ENCODE measurements around the gene DUOX2. TPM values are rescaled to one million over a fixed set of nuclear protein-coding genes. Genes with fewer than 3 reads are reported as not detected.
"Not testable (repeated sequence)": the region's sequence is repeated elsewhere in the genome, so short reads cannot be mapped to it uniquely, and the experiment has no call there.

Gene DUOX2
- total RNA-seq, 4 donors from 2014 or later, result under 0.01 to 0.86 (median 0.10) TPM

- no peak for DNase-seq (ENCODE audit: extremely low spot score)
- Histone ChIP-seq H3K27ac (replicated peaks in 1 of 4) (no peak overlapping the region), H3K4me1 (peaks cover 0 to 3% (median 0%) of the 10 kb centered on the region in 4 donors), H3K27me3 (peaks cover 0 to 25% (median 0%) of the 10 kb centered on the region in 4 donors), H3K36me3 (no peaks in the 10 kb centered on the region), H3K9me3 (no peaks in the 10 kb centered on the region), H3K4me3 (no peak overlapping the region)
- TF ChIP-seq CTCF (IDR thresholded peaks at IDR 0.05) (no peak), EP300 (IDR thresholded peaks at IDR 0.05) (no peak), POLR2A (IDR thresholded peaks at IDR 0.05; ENCODE audit: low read depth) (no peak), POLR2AphosphoS5 (IDR thresholded peaks at IDR 0.05) (no peak)
- intact Hi-C loops (cut with DNase I), result no loop called here
These were observed 30.7 kb downstream of the DUOX2 start for GRCh38 chr15:45083223-45083622.

GRCh38 chr15:45082412-45082811, 31.6 kb downstream of the DUOX2 start:
- H3K27ac ChIP-seq (replicated peaks in 1 of 4); DNase-seq (ENCODE audit: extremely low spot score); H3K4me1 ChIP-seq; H3K9me3 ChIP-seq; H3K36me3 ChIP-seq; intact Hi-C loops (cut with DNase I); H3K4me3 ChIP-seq: not testable (repeated sequence)
- H3K27me3 ChIP-seq, result peaks cover 0 to 25% (median 0%) of the 10 kb centered on the region in 4 donors
- 73% methylated on average over 5 of the region's 10 CpGs for WGBS

DNA sequence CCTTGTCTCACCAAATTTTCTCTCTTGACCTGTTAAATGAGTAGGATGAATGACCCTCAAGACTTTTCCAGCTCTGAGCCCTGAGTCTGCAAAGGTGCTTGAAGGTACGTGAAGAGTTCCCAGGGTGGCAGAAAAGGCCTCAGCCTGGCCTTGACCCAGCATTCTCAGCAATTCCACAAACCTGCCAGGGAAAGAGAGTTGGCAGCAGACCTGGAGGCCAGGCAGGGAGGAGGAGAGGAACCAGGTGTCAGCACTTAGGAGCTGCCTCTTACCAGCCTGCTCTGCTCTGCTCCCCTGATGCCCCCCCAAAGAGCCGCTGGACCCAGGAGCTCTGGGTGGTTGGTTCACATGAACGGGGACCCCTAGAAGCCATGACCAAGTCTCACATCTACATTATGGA, 33.4 kb downstream of the DUOX2 start:
- H3K4me3 ChIP-seq; DNase-seq (ENCODE audit: extremely low spot score); H3K4me1 ChIP-seq; intact Hi-C loops (cut with DNase I); H3K27ac ChIP-seq (replicated peaks in 1 of 4); H3K9me3 ChIP-seq; H3K36me3 ChIP-seq: not testable (repeated sequence)
- H3K27me3 ChIP-seq, result peaks cover 0 to 13% (median 0%) of the 10 kb centered on the region in 4 donors
- WGBS, result no CpG with 5 or more reads among the region's 3 CpGs

DNA sequence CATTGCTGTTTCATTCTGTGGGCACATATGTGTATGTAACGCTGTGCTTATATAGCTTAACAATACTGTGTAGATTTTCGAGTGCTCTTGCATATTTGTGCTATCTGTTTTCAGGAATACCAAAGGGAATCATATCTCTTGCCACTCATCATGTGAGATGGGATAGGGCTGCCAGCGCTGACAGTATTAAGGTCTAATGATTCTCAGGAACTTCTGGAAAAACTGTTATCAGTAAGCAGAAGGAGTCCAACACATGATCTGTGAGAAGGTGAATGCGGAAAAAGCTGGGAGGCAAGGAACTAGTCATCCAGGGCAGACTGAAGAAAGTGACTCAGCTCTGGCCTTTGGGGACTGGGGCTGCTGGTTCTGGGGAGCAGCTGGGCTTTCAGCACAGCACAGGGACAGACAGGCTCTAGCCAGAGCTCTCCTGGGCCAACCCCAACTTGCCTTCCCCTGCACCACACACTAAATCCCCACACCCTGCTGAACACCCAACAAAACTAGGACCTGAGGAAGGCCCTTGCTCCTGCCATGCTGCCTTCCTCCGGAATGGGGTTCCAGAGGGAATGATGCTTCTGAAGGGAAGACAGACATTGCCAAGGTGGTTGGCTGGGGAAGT, 34.2 kb downstream of the DUOX2 start:
- intact Hi-C loops (cut with DNase I); H3K27me3 ChIP-seq; H3K27ac ChIP-seq (replicated peaks in 1 of 4); H3K4me3 ChIP-seq; H3K4me1 ChIP-seq; H3K9me3 ChIP-seq; H3K36me3 ChIP-seq; DNase-seq (ENCODE audit: extremely low spot score): not testable (repeated sequence)
- 89% methylated on average over 4 of the region's 5 CpGs for WGBS

GRCh38 chr15:45079201-45079600, 34.8 kb downstream of the DUOX2 start:
- H3K4me1 ChIP-seq; intact Hi-C loops (cut with DNase I); H3K4me3 ChIP-seq; H3K9me3 ChIP-seq; H3K36me3 ChIP-seq; DNase-seq (ENCODE audit: extremely low spot score); H3K27ac ChIP-seq (replicated peaks in 1 of 4); H3K27me3 ChIP-seq: not testable (repeated sequence)
- 82% methylated on average over 5 of the region's 5 CpGs for WGBS

- intact Hi-C loops (cut with DNase I), result not testable (repeated sequence)
These were observed 36.6 kb downstream of the DUOX2 start for GRCh38 chr15:45077391-45077790.

DNA sequence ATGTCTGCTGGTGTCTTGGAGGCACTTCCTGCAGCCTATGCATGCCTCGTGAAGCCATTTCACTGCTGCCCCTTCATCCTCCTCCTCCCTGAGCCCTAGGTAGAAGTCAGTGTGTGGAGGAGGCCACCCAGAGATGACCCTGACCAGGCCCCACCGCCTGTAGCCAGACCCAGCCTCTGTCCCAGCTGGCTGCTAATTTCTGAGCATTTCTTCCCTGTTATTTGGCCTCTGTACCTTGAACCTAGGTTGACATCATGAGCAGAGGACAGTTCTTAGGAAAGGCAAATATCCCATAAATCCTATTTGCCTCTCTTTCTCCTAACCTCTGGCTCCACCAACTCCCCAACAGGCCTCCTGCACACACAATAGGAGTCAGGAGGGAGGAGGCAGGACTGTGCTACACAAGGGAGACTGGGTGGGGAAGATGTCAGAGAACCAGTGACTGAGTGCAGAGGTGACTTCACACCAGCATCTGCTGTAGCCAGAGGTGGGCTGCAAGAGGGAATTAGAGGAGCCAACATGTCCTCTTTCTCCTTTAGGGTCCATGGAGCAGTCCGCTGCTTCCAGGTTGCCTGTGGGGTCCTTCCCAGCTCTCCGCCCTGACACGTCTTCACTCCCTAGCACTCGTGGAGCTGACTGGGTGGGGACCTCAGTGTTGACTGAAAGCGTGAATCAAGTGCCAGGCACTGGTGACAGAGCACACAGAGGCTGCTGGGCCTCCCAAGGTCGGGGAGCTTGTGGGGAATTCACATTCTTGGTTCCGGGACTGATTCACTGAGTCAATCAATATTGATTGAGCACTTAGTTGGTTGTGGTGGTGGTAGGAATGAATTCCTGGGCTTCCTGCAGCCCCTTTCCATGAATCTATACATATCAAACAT, 38.3 kb downstream of the DUOX2 start:
- H3K27ac ChIP-seq (replicated peaks in 1 of 4); H3K4me1 ChIP-seq; H3K36me3 ChIP-seq; H3K4me3 ChIP-seq; DNase-seq (ENCODE audit: extremely low spot score); H3K9me3 ChIP-seq; H3K27me3 ChIP-seq; intact Hi-C loops (cut with DNase I): not testable (repeated sequence)
- no CpG with 5 or more reads among the region's 9 CpGs for WGBS

More at GRCh38 chr15:45077391-45077790, 36.6 kb downstream of the DUOX2 start:
- not testable (repeated sequence) for H3K27me3 ChIP-seq; H3K9me3 ChIP-seq; H3K27ac ChIP-seq (replicated peaks in 1 of 4); DNase-seq (ENCODE audit: extremely low spot score); H3K36me3 ChIP-seq; H3K4me1 ChIP-seq; H3K4me3 ChIP-seq
- WGBS, result 83% methylated on average over 2 of the region's 2 CpGs

- DNase-seq (ENCODE audit: extremely low spot score); intact Hi-C loops (cut with DNase I); H3K4me3 ChIP-seq; H3K9me3 ChIP-seq; H3K27me3 ChIP-seq; H3K27ac ChIP-seq (replicated peaks in 1 of 4); H3K4me1 ChIP-seq: not testable (repeated sequence)
- peaks cover 3 to 18% (median 7%) of the 10 kb centered on the region in 4 donors for H3K36me3 ChIP-seq
These were observed 40.4 kb downstream of the DUOX2 start for GRCh38 chr15:45073602-45074001.

DNA sequence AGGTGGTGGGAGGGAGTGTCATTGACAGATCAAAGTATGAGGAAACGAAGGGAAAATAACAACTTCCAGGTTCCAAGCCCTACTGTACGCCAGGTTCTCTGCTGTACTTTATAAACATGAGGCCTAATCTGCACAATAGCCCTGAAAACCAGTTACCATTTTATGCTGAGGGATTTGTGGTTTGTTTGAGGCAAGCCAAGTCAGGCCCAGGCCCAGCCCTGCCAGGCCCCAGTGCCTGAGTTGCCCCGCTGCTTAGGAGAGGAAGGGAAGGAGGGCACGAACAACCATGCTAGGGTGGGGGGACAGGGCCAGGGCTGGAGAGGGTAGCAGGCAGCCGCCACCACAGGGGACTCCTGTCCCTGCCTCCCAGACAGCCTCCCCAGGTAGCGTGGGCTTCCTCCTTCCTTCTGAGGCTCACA, 44.0 kb downstream of the DUOX2 start:
- DNase-seq (ENCODE audit: extremely low spot score); H3K27me3 ChIP-seq; H3K9me3 ChIP-seq; H3K4me3 ChIP-seq; intact Hi-C loops (cut with DNase I); H3K4me1 ChIP-seq; H3K27ac ChIP-seq (replicated peaks in 1 of 4): not testable (repeated sequence)
- 87% methylated on average over 3 of the region's 6 CpGs for WGBS
- peaks cover 3 to 18% (median 7%) of the 10 kb centered on the region in 4 donors for H3K36me3 ChIP-seq

Data from esophagus muscularis mucosa (tissue), 4 donors.